Dermis microvascular lymphatic vessel endothelial cell (primary cell): ENCODE measurements around the gene PRDM4. TPM values are rescaled to one million over a fixed set of nuclear protein-coding genes. Genes with fewer than 3 reads are reported as not detected.
"Not testable (repeated sequence)": the region's sequence is repeated elsewhere in the genome, so short reads cannot be mapped to it uniquely, and the experiment has no call there.

Experiments
- DNase-seq, 2 donors: peaks; one replicate each; pipeline versions ENCODE4 v3.0.0 to v3.0.0-alpha.2; 2010; ENCODE audit warnings: low read depth in 2 of 2
- total RNA-seq: library from RNA; depleted of rRNA; stranded (reverse); fragments of >200 nt; gene quantifications from 2 replicates; pipeline ENCODE4 v1.2.1, GENCODE V29; 2014

PRDM4 gene
- total RNA-seq, 1 donor from 2014 or later = 13.4 TPM

- no peak for DNase-seq
Measured at GRCh38 chr12:107767466-107767865, 6.5 kb upstream of the PRDM4 start.

- DNase-seq = no peak
Measured at GRCh38 chr12:107765316-107765715, 4.4 kb upstream of the PRDM4 start.

GRCh38 chr12:107764626-107765025, 3.7 kb upstream of the PRDM4 start:
- DNase-seq = no peak

DNA sequence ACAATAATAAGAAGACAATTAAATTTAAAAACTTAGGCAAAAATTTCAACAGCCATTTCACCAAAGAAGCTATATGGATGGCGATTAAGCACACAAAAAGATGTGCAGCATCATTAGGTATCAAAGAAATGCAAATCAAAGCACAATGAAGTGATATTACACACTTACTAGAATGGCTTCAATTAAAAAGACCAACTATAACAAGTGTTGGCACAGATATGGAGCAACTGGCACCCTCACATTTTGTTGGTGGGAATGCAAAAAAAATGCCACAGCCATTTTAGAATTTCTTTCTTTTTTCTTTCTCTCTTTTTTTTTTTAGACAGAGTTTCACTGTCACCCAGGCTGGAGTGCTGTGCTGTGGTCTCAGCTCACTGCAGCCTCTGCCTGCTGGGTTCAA, 1.9 kb upstream of the PRDM4 start:
- no peak for DNase-seq

DNA sequence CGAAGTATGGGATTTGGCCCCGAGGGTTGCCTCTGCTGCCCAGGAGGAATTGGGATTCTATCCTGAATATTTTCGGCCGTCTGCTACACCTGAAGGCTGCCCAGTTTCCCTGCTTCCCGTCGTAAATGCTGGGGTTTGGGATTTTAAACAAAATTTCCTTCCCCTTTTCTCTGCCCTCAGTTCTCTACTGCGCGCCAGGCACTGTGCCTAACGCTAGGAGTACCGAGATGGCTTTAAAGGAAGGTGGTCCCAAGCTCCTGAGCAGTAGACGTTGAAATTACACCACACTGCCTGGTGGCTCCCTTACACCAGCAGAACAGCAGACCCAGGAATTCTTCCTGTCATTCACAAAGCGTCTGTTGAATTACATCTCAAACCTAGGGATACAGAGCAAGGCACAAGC, 566 bp upstream of the PRDM4 start:
- DNase-seq = no peak

DNA sequence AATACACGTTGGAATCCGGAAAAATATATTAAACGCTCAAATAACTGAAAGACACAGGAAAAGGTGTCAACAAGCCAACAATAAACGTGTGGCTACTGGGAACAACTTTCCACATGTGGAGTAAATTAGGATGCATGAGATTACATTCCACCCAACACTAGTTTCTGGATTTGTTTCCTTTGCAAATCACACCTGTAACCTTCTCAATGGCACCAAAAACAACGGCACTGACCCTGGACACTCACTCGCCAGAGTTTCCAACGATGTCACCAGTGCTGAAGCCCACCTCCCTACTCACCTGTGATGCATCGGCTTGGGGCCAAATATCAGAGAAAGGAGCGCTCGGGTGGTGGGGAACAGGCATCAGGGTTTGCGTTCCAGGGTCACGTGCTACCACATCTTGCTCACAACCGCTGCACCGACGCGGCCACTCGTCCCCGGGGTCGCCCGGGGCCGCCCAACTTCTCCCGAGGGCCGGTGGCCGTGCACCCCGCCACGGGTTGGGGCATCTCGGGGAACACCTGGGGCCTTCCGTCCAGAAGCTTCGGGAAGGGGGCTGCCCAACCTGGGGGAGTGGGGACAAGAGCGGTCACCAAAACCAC, 629 bp downstream of the PRDM4 start:
- peak in 1 of 2 donors; percentile 30 for DNase-seq

GRCh38 chr12:107759410-107759809, 1.5 kb downstream of the PRDM4 start:
- DNase-seq = peak; percentile 48 to 75

GRCh38 chr12:107749083-107749482, 11.9 kb downstream of the PRDM4 start:
- no peak for DNase-seq

GRCh38 chr12:107748472-107748871, 12.5 kb downstream of the PRDM4 start:
- DNase-seq = peak in 1 of 2 donors; percentile 73

DNA sequence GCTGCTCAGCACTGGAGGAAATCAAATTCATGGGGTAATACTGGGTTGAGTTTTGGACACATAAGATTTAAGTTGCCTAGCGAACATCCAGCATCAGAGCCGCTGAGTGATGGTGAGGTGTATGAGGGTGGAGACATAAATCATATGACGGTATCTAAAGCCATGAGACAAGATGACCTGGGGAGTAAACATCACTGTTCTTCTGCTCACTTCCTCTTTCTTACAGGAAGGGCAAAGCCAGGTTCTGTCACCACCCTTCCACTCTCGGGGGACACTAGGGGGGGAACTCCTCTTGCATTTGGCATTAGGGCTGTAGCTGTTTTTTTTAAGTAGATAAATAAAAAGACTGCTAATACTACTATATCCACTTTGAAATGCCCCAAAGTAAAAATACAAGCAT, 24.0 kb downstream of the PRDM4 start:
- DNase-seq = no peak

GRCh38 chr12:107735763-107736162, 25.2 kb downstream of the PRDM4 start:
- DNase-seq = no peak

GRCh38 chr12:107734139-107734538, 26.8 kb downstream of the PRDM4 start:
- DNase-seq = no peak

DNA sequence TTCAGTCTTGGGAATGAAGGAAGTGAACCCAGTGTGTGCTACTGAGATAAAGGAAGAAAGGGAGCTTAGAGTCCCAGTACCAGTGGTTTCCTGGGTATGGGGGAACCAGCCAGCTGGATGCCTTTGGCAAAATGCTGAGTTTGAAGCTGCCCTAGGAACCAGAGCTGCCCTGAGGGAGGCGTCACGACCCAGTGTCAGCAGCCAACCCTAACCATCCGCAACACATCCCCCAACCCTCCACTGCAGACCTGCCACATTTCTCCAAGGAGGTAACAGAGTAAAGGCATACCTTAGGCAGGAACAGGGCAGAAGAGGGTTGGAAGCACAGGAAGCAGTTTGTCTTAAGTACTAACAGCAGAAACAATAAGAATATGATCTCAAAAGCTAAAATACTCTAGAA, 28.6 kb downstream of the PRDM4 start:
- no peak for DNase-seq

GRCh38 chr12:107731366-107731765, 29.6 kb downstream of the PRDM4 start:
- DNase-seq = peak in 1 of 2 donors; percentile 25

DNA sequence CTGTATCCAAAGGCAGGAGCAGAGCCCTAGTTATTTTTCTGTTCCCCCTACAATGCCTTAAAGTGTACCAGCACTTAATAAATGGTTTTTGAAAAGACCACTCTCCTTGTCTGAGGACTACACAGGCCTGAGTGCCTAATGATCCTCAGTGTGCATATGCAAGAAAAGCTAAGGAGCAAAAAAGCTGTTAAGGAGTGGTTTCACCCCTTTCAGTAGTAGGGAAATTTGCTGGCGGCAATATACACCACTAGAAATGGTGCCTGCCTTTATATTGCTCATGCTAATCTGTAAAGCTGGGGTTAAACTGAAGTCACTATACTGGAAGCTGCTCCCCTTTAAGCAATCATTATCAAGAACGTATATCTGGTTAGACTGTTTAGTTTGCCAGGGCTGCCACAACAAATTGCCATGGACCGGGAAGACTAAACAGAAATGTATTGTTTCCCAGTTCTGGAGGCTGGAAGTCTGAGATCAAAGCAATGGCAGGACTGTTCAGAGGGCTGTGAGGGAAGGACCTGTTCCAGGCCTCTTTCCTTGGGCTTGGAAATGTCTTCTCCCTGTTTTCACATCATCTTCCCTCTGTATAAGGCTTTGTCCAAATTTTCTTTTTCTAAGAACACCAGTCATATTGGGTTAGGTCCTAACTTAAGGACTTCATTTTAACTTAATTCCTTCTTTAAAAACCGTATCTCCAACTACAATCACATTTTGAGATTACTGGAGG, 30.2 kb downstream of the PRDM4 start:
- no peak for DNase-seq

- not testable (repeated sequence) for DNase-seq
Measured at GRCh38 chr12:107727742-107728141, 33.2 kb downstream of the PRDM4 start.

DNA sequence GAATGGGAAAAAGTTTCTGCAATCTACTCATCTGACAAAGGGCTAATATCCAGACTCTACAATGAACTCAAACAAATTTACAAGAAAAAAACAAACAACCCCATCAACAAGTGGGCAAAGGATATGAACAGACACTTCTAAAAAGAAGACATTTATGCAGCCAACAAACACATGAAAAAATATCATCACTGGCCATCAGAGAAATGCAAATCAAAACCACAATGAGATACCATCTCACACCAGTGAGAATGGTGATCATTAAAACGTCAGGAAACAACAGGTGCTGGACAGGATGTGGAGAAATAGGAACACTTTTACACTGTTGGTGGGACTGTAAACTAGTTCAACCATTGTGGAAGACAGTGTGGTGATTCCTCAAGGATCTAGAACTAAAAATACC, 33.6 kb downstream of the PRDM4 start:
- DNase-seq = not testable (repeated sequence)

GRCh38 chr12:107718606-107719005, 42.3 kb downstream of the PRDM4 start:
- no peak for DNase-seq

- DNase-seq = no peak
Measured at GRCh38 chr12:107715780-107716179, 45.2 kb downstream of the PRDM4 start.

DNA sequence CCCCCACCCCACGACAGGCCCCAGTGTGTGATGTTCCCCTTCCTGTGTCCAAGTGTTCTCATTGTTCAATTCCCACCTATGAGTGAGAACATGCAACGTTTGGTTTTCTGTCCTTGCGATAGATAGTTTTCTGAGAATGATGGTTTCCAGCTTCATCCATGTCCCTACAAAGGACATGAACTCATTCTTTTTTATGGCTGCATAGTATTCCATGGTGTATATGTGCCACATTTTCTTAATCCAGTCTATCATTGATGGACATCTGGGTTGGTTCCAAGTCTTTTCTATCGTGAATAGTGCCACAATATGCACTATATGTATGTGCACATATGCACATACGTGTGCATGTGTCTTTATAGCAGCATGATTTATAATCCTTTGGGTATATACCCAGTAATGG, 55.4 kb downstream of the PRDM4 start:
- not testable (repeated sequence) for DNase-seq

DNA sequence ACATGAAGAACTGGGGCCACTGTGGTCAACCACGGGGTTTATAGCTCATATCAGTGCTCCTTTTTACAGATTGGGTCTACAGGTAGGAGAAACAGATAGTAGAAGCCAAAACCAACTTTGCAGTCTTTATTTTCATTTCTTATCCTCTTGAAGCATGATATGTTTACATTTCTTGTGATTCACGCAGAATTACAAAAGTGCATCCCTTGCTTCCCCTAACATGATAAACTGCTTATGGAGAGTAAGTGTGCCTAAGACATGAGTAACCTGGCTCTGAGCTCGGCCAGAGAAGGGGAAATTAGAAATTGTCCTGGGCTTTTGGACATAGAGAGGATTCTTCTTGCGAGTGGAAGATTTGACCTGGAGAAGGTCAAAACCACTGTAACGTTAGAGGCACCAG, 56.9 kb downstream of the PRDM4 start:
- no peak for DNase-seq

DNA sequence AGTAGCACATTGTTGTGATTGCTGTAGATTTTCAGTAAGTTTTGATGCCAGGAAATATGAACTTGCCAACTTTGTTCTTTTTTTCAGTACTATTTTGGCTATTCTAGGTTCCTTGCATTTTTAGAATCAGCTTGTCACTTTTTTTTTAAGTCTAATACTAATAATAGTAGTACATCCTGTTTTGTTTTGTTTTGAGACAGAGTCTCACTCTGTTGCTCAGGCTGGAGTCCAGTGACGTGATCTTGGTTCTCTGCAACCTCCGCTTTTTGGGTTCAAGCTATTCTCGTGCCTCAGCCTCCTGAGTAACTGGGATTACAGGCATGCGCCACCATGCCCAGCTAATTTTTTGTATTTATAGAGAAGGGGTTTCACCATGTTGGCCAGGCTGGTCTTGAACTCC, 58.8 kb downstream of the PRDM4 start:
- DNase-seq = no peak

DNA sequence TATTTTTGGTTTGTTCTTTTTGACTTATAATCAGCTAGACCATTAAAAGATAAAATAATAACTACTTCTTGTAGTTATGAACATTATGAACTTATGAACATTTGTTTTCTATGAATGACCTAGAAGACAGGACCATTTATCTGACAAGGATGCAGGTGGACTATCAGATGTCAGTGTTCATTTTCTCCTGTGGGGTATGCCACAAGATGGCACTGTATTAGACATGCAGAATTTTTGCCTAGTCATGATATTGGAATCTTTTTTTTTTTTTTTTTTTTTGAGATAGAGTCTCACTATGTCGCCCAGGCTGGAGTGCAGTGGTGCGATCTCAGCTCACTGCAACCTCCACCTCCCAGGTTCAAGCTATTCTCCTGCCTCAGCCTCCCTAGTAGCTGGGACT, 65.2 kb downstream of the PRDM4 start:
- DNase-seq = peak in 1 of 2 donors; percentile 43
